Ascending aorta (tissue), 2 donors: ENCODE measurements around the gene ZSWIM3. TPM values are rescaled to one million over a fixed set of nuclear protein-coding genes. Genes with fewer than 3 reads are reported as not detected.

ENCODE experiments used
- DNase-seq, 2 donors: peaks; one replicate each; pipeline ENCODE4 v3.0.0-alpha.2; 2019; ENCODE audit warnings: low spot score in 2 of 2
- H3K27ac ChIP-seq, 2 donors: fragments of 200-600 bp; sonication (generic); one replicate each; pipeline ENCODE4 v1.5.1; 2016 to 2017; ENCODE audit warnings: mild to moderate bottlenecking in 1 of 2
- H3K27me3 ChIP-seq: fragments of 200-600 bp; sonication (generic); one replicate; pipeline ENCODE4 v1.5.1; 2017
- H3K36me3 ChIP-seq, 2 donors: fragments of 200-600 bp; sonication (generic); one replicate each; pipeline ENCODE4 v1.5.1; 2016
- H3K4me1 ChIP-seq, 2 donors: fragments of 200-600 bp; sonication (generic); one replicate each; pipeline ENCODE4 v1.5.1; 2016 to 2017; ENCODE audit warnings: mild to moderate bottlenecking in 1 of 2
- H3K4me3 ChIP-seq, 2 donors: fragments of 200-600 bp; sonication (generic); one replicate each; pipeline ENCODE4 v1.5.1; 2016 to 2017; ENCODE audit warnings: mild to moderate bottlenecking in 1 of 2
- H3K9me3 ChIP-seq, 2 donors: fragments of 200-600 bp; sonication (generic); one replicate each; pipeline ENCODE4 v1.5.1; 2016
- CTCF ChIP-seq, 3 experiments: fragments of 200-600 bp in 2 of 3; fragments of 450-650 bp in 1 of 3; sonication (generic) in 2 of 3; IDR thresholded peaks; one replicate each; pipeline ENCODE4 v1.5.1; 2016 to 2019; ENCODE audit warnings: antibody characterized with exemption in 3 of 3, mild to moderate bottlenecking in 1 of 3, moderate library complexity in 1 of 3
- intact Hi-C: fragments of 100-400 bp; cut with DNase I; formaldehyde crosslinking; loops from one replicate; pipeline ENCODE4 v1.15.1; 2023
- total RNA-seq: library from RNA; depleted of rRNA; stranded (reverse); fragments of >200 nt; gene quantifications from one replicate; pipeline ENCODE4 v1.1.0, GENCODE V29; 2016

The ZSWIM3 gene
- total RNA-seq, 1 donor from 2014 or later = 6.8 TPM

GRCh38 chr20:45909817-45910669 lies 52.6 kb downstream of the ZSWIM3 start:
- Histone ChIP-seq H3K27me3 (no peaks in the 10 kb centered on the region), H3K36me3 (no peaks in the 10 kb centered on the region), H3K9me3 (no peaks in the 10 kb centered on the region), H3K27ac (peak overlapping the region; percentile 31 to 57), H3K4me3 (peak overlapping the region; percentile 20 to 64), H3K4me1 (peaks cover 6 to 13% of the 10 kb centered on the region in 2 donors)
- intact Hi-C loops = loop anchor here (1.0 kb wide), 1 partner anchor 19 kb away; the partner anchor contains the start of genes CTSA and NEURL2
- TF ChIP-seq CTCF (IDR thresholded peaks at IDR 0.05) = no peak
- no peak for DNase-seq

GRCh38 chr20:45910670-45911485 lies 53.5 kb downstream of the ZSWIM3 start:
- TF ChIP-seq CTCF (IDR thresholded peaks at IDR 0.05) = no peak

GRCh38 chr20:45911486-45912343 lies 54.3 kb downstream of the ZSWIM3 start, which contains the start of gene PLTP:
TSS of gene PLTP (minus strand) at chr20:45912155. CDS start at chr20:45911452, 703 bp downstream.
- H3K27me3 ChIP-seq = no peaks in the 10 kb centered on the region
- H3K4me3 ChIP-seq = peak within 1 kb of the TSS; percentile 49 to 64
- H3K36me3 ChIP-seq = no peaks in the 10 kb centered on the region
- intact Hi-C loops = loop anchor here (1.0 kb wide), 1 partner anchor 23 kb away; the partner anchor contains the start of gene PCIF1
- peaks cover 6 to 13% of the 10 kb centered on the region in 2 donors for H3K4me1 ChIP-seq
- no peaks in the 10 kb centered on the region for H3K9me3 ChIP-seq
- H3K27ac ChIP-seq = peak within 1 kb of the TSS; percentile 38 to 71
- TF ChIP-seq CTCF (IDR thresholded peaks at IDR 0.05) = no peak
- peak in 1 of 2 donors; percentile 77 for DNase-seq

More at GRCh38 chr20:45910670-45911485, 53.5 kb downstream of the ZSWIM3 start:
- peak overlapping the region; percentile 49 to 64 for H3K4me3 ChIP-seq
- peak; percentile 98 to 99 for DNase-seq
- intact Hi-C loops = loop anchor here (1.0 kb wide), 2 partner anchors 20 to 23 kb away; partner anchors contain the start of genes CTSA, NEURL2 and PCIF1
- peak overlapping the region; percentile 38 to 71 for H3K27ac ChIP-seq
- H3K9me3 ChIP-seq = no peaks in the 10 kb centered on the region
- H3K36me3 ChIP-seq = no peaks in the 10 kb centered on the region
- H3K27me3 ChIP-seq = no peaks in the 10 kb centered on the region
- peaks cover 6 to 13% of the 10 kb centered on the region in 2 donors for H3K4me1 ChIP-seq

- Histone ChIP-seq H3K4me1 (peaks cover 6 to 13% of the 10 kb centered on the region in 2 donors), H3K27me3 (no peaks in the 10 kb centered on the region), H3K4me3 (peak overlapping the region; percentile 49 to 64), H3K36me3 (no peaks in the 10 kb centered on the region), H3K9me3 (no peaks in the 10 kb centered on the region), H3K27ac (peak overlapping the region in 1 of 2 donors; percentile 71)
- TF ChIP-seq CTCF (IDR thresholded peaks at IDR 0.05) = no peak
- DNase-seq = no peak
- intact Hi-C loops = no loop called here
Observed at GRCh38 chr20:45912344-45912682, 54.9 kb downstream of the ZSWIM3 start.

- Histone ChIP-seq H3K9me3 (no peaks in the 10 kb centered on the region), H3K27ac (no peak overlapping the region), H3K4me1 (peaks cover 6 to 13% of the 10 kb centered on the region in 2 donors), H3K4me3 (no peak overlapping the region), H3K27me3 (no peaks in the 10 kb centered on the region), H3K36me3 (no peaks in the 10 kb centered on the region)
- no peak for DNase-seq
- intact Hi-C loops = no loop called here
- TF ChIP-seq CTCF (IDR thresholded peaks at IDR 0.05) = no peak
Observed at GRCh38 chr20:45913116-45913515, 55.7 kb downstream of the ZSWIM3 start.
